ENCODE data around the gene SNCAIP. TPM values are rescaled to one million over a fixed set of nuclear protein-coding genes. Genes with fewer than 3 reads are reported as not detected.

The SNCAIP gene
- total and polyA plus RNA-seq, 2 experiments from 2014 or later = 6.1 to 11.9 TPM

DNA sequence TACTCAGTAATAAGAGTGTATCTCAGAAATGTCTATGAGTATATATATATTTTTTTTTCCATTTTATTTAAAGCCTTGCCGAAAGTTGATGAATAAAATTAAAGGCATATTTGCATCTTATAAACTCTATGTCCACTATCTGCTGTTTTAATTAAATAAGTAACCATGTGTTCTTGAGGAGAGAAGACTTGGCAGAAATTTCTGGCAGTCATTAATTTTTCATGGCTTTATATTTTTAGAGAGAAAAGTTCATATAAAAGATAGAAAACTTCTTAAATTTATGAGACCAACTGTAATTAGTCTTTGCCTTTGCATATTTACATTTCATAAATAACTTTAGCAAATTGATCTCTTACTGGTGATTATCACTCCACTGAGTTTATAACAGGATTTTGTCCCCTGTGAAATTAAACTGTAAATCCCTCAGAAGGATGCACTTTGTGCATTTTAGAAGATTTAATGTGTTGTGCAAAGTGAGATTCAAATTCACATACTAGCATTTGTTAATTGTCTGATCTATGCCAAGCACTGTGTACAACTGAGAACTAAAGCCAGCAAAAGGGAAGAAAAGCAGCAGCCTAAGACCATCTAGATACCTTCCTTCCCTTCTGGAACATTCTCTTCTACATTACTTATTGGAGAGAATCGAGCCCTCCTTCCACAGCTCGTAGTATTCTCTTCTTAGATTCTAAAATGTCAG, 108.7 kb downstream of the SNCAIP start (continued):
- TF ChIP-seq CTCF (conservative IDR thresholded peaks at IDR 0.05; ENCODE audit: low read depth in 2 of 2) (no peak), JUNB (IDR thresholded peaks at IDR 0.05; ENCODE audit: unreplicated experiment) (no peak)

- H3K9me2 ChIP-seq (ENCODE audit: insufficient read depth) = peaks cover 9% of the 10 kb centered on the region; the same call in 1 of the 2 replicates
- no peak for ATAC-seq
- H3K4me3 ChIP-seq = no peak overlapping the region
- H3K36me3 ChIP-seq (ENCODE audit: insufficient read depth) = no peaks in the 10 kb centered on the region; the same call in 1 of the 2 replicates
- Mint-ChIP-seq H3K4me1 (peaks cover 28% of the 10 kb centered on the region), H3K27ac (no peak overlapping the region), H3K27me3 (ENCODE audit: insufficient read depth, low read depth, poor library complexity) (no peaks in the 10 kb centered on the region), H3K4me3 (no peak overlapping the region), H3K36me3 (ENCODE audit: low read depth) (peaks cover 4% of the 10 kb centered on the region; the same call in 1 of the 3 replicates), H3K9me3 (no peaks in the 10 kb centered on the region)
- H3K79me2 ChIP-seq (replicated peaks; ENCODE audit: insufficient read depth) = no peaks in the 10 kb centered on the region
- H2AFZ ChIP-seq = no peak overlapping the region
- H3K27ac ChIP-seq (ENCODE audit: low read depth) = no peak overlapping the region
- H3K4me1 ChIP-seq (ENCODE audit: insufficient read depth) = peaks cover 20% of the 10 kb centered on the region
- no peaks in the 10 kb centered on the region for H3K27me3 ChIP-seq (ENCODE audit: insufficient read depth)
- H3K4me2 ChIP-seq = no peak overlapping the region
- DNase-seq (ENCODE audit: low spot score) = no peak
- H3F3A ChIP-seq (replicated peaks; ENCODE audit: low read depth) = no peaks in the 10 kb centered on the region
- H4K20me1 ChIP-seq (replicated peaks; ENCODE audit: insufficient read depth) = no peaks in the 10 kb centered on the region
- no peak for TF ChIP-seq ZNF114 (CRISPR knock-in tag; IDR thresholded peaks at IDR 0.05)
- no peak for TF ChIP-seq NANOG (IDR thresholded peaks at IDR 0.05; ENCODE audit: borderline replicate concordance)
- TF ChIP-seq CREB1 (CRISPR knock-in tag; IDR thresholded peaks at IDR 0.05; ENCODE audit: low read depth) = no peak
- TF ChIP-seq POLR2AphosphoS5 (IDR thresholded peaks at IDR 0.05; ENCODE audit: low read depth) = no peak
- no peak for TF ChIP-seq ZNF462 (CRISPR knock-in tag; IDR thresholded peaks at IDR 0.05)
- TF ChIP-seq ETS1 (IDR thresholded peaks at IDR 0.05) = no peak
- TF ChIP-seq EZH2 (IDR thresholded peaks at IDR 0.05; ENCODE audit: low read depth, unreplicated experiment) = no peak
- TF ChIP-seq JUNB (IDR thresholded peaks at IDR 0.05; ENCODE audit: unreplicated experiment) = no peak
- no peak for TF ChIP-seq EZH2phosphoT487 (IDR thresholded peaks at IDR 0.05; ENCODE audit: unreplicated experiment)
- no peak for TF ChIP-seq ZNF331 (CRISPR knock-in tag; IDR thresholded peaks at IDR 0.05; ENCODE audit: low read depth)
- TF ChIP-seq STAT1 (IDR thresholded peaks at IDR 0.05; ENCODE audit: unreplicated experiment) = no peak
Observed at GRCh38 chr5:122421374-122422079, 109.5 kb downstream of the SNCAIP start.

Measured in GM23338 (cell line).